LNCAP (cell line): ENCODE data around the gene KRT7.

Experiments used
- TF ChIP-seq, protein P1 (sequence below): fragments of 450-650 bp; IDR thresholded peaks from 2 replicates; pipeline ENCODE4 v1.5.1; 2017; ENCODE audit warnings: mild to moderate bottlenecking

KRT7 gene

DNA sequence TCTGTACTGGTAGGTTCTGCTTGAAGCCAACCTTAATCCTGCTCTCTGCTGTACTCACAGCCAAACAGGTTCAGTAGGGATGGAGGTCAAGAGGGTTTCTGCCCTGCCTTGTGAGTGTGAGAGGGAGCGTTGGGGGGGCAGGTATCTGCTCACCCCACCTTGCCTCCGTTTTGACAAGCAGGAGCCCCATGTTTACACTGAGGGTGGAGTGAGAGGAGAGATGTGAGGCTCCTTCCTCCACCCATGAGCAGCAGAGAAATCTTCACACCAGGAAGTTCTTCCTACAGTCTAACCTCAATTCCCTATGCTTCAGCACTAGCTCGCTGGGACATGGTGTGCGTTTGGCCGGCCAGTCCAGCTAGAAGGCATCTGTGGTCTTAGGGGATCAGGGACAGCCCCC lies 45.4 kb upstream of the KRT7 start:
- TF ChIP-seq, protein P1, sequence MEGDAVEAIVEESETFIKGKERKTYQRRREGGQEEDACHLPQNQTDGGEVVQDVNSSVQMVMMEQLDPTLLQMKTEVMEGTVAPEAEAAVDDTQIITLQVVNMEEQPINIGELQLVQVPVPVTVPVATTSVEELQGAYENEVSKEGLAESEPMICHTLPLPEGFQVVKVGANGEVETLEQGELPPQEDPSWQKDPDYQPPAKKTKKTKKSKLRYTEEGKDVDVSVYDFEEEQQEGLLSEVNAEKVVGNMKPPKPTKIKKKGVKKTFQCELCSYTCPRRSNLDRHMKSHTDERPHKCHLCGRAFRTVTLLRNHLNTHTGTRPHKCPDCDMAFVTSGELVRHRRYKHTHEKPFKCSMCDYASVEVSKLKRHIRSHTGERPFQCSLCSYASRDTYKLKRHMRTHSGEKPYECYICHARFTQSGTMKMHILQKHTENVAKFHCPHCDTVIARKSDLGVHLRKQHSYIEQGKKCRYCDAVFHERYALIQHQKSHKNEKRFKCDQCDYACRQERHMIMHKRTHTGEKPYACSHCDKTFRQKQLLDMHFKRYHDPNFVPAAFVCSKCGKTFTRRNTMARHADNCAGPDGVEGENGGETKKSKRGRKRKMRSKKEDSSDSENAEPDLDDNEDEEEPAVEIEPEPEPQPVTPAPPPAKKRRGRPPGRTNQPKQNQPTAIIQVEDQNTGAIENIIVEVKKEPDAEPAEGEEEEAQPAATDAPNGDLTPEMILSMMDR: no peak

DNA sequence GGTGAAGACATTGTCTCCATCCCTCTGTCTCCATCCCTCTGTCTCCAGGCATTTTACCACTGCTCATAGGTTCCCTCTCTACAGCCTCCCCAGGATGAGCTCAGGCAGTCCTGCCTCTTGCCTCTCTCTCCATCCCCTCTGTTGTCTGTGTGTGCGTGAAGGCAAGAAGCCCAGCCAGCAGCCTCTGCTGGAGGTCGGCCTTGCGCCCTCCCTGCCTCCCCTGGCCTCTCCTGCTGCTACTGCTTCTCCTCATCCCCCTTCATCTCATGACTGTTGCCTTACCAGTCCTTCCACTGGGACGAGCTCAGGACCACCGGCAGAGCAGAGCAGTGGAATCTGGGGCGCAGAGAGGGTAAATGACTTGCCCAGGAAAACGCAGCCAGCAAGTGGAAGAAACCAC lies 44.4 kb upstream of the KRT7 start:
- TF ChIP-seq, protein P1: no peak

DNA sequence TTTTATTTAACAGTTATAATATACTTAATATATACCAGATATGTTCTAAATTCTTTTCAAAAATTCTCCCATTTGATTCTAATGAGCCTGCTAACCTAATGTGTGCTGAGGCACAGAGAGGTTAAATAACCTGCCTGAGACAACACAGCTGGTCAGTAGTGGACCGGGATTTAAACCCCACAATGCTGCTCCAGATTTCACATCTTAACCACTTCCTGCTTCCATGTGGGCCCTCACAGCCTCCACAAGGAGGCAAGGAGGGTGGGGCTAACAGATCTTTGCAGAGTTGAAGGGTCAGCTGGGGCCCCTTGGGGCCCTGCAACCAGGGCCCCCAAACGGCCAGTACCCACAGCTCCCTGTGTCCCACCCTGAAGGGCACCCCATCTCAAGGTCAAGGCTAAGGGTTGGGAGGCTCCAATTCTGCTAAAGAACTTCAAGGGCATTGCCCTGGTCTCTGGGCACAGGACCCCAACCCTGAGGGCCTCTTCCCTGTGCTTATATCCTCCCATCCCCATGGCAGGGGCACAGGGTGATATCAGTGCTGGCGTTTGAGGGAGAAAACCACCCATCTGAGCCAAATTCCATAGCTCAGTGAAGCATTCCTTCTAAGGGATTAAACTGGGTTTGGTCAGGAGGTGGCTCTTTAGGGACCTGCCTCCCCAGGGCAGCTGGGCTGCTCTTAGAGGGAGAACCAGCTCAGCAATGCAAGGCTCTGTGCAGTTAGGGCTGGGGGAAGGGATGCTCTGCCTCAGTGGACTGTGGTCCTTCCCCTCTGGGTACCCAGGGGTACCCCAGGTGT lies 43.5 kb upstream of the KRT7 start:
- TF ChIP-seq, protein P1: no peak

DNA sequence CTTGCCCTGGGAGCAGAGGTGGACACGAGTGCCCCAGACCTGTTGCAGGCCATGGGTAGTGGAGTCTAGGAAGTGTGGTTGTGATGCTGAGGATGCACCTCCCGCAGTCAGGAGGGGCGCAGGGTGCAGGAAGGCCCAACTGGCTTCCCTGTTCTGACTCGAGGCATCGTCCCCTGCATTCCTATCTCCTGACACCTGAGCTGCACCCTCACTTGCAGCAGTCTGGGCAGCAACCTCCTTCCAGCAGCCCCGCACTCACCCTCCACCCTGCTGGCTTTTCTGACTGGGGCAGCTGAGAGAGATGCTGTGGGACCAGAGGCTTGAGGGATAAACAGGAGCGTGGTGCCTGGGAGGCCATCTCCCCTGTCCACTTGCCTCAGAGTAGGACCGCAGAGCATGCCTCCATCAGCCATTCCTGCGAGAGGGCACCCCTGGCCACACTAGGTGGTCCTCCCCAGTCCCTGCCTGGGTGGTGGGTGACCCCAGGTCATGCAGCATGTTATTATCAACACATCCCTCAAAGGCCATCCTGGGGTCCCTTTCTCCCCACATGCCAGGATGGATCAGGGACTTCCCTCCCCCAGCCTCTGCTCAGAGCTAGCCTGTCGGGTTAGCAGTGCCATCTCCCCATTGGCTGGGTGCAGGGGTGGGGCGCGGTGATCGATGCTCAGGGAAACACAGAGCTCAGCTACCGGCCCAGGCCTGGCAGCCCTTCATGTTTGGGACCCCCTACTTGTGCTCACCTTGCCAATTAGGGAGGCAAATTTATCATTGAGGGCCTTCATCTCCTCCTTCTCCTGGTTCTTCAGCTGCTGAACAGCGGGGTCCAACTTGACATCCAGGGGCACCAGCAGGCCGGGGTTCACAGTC lies 41.9 kb upstream of the KRT7 start:
- TF ChIP-seq, protein P1: no peak

DNA sequence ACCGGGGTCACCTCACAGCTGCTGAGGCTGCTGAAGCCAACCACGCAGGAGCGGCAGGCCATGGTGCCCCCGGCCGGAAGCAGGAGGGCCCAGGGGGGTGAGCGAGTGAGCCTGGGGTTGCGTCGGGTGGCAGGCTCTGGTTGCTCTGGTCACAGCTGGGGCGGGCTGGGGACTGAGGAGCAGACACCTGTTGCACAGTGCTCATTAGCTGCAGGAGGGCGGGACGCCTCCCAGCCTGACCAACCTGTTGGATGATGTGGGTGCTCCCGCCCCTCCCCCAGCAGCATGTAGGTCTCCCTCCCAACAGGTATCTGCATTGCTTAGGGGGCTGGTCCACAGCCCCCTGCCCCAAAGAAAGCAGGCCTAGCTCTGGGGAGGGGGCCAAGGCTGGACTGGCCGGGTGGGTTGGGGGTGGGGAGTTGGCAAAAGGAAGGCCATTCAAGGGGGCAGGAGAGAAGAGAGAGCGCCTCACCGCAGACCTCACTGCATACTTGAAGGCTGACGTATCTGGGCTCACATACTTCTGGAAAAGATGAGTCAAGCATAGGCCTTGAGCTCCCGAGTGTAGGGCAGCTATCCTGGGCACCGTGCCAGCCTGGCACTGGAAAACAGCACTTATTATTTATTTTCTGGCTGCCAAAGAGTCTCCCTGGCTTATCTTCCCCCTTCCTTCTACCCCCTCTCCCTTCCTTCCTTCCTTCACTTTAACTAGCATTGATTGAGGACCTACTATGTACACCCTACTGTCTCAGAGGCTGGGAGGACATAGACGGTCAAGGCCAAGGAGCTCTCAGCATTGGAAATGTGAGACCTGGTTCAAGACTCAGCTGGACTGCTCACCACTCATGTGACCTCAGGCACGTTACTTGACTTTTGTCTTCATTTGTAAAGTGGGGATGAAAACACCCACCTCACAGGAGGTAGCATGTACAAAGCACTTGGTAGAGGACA lies 40.9 kb upstream of the KRT7 start, which contains the start of gene KRT80:
Gene KRT80, minus strand, starts transcription at position 174 of the 951 bp plus-strand sequence. Its CDS starts 112 bp downstream, at position 62.
- TF ChIP-seq, protein P1: no peak

DNA sequence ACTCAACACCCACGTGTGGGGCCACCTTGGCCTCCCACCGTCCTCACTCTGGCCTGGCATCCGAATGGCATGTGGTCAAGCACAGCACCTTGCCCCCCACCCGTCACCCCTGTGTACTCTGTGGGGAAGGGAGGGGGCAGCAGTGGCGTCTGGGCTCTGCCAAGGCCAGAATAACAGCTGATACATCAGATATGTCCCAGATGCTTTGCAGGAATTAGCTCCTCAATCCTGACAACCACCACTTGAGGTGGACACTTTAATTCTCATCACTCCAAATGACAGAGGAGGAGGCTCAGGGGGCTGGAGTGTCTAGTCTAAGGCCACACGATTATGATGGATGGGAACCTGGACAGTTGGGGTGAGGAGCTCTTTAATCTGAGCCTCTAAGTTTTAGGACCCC lies 39.5 kb upstream of the KRT7 start:
- TF ChIP-seq, protein P1: no peak

DNA sequence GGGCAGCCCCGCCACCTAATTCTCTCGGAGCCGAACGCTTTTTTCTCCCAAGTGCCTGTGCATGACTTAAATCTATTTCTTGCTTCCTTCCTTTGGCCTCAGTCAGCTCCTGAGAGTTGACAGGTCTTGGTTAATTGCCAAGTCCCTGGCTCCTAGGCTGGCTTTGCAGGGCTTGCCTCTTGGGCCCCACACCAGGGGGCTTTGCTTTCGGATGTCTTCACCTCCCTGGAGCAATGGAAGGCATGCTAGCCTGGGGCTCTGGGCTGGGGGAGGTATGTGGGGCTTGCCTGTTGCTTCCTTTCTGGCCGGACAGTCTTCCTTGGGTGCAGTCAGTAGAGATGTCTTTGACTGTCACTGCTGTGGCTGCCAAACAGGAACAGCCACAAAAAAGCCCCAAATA lies 39.1 kb upstream of the KRT7 start:
- TF ChIP-seq, protein P1: no peak
